A172 (cell line): Measurements from ENCODE around the gene NPIPB2. TPM values are rescaled to one million over a fixed set of nuclear protein-coding genes. Genes with fewer than 3 reads are reported as not detected.
"Not testable (repeated sequence)": the region's sequence is repeated elsewhere in the genome, so short reads cannot be mapped to it uniquely, and the experiment has no call there.

ENCODE experiments used
- DNase-seq: peaks from one replicate; pipeline ENCODE4 v3.0.0-alpha.2; 2015; ENCODE audit warnings: low spot score
- total RNA-seq: library from RNA; depleted of rRNA; stranded (reverse); fragments of >200 nt; shearing (Covaris generic); gene quantifications from 2 replicates; pipeline ENCODE4 v1.2.3, GENCODE V29; 2014; rRNA removed

NPIPB2 gene
- 5.1 TPM in 1 of 2 replicates, not detected in the other for total RNA-seq

DNA sequence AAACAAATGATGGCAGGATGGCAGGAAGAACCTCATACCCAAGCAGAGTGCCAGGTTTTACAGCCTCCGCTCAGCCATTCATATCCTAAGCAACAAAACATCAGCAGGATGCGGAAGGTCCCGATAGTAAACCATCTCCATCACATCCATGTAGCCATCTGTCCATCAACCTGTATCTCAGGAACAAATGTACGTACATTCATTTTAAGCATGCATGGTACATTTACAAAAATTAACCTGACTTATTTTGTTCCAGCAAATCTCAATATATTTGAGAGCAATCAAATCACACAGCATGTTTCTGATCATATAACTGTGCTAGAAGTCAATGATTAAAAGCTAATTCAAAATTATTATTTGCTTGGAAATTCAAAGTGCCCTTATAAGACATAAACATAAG is at the start of gene NPIPB2:
Gene NPIPB2, minus strand, starts transcription at position 101 of the 400 bp plus-strand sequence. Its CDS starts 0 bp downstream, at position 101.
- DNase-seq, result not testable (repeated sequence)

DNA sequence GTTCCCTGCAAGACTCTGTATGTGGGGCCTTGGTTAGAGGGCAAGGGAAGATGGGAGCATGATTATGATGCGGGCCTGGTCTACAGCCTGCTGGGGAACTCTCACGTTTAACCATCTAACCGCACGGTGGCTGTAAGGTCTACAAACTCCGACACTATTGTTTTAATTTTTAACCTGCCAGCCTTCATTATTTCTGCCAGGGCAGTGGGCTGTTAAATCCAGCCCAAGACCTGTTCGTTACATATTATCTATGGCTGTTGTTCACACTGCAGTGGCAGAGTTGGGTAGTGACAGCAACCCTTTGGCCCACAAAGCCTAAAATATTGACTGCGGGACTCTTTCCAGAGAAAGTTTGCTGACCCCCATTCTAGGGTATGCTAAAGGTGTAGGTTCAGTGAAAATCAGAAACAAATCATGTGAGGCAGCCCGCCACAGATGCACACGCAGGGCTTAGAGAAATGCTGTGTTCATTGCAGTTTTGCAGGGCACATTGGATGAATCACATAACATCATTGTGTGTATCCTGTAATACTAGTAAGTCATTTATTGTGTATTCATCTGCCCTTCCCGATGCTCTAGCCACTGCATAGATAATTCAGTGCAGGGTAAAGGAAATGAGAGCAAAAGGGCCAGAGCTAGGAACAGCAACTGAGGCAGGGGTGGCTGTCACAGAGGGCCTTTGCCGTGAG is 49.0 kb upstream of the NPIPB2 start:
- DNase-seq, result no peak

DNA sequence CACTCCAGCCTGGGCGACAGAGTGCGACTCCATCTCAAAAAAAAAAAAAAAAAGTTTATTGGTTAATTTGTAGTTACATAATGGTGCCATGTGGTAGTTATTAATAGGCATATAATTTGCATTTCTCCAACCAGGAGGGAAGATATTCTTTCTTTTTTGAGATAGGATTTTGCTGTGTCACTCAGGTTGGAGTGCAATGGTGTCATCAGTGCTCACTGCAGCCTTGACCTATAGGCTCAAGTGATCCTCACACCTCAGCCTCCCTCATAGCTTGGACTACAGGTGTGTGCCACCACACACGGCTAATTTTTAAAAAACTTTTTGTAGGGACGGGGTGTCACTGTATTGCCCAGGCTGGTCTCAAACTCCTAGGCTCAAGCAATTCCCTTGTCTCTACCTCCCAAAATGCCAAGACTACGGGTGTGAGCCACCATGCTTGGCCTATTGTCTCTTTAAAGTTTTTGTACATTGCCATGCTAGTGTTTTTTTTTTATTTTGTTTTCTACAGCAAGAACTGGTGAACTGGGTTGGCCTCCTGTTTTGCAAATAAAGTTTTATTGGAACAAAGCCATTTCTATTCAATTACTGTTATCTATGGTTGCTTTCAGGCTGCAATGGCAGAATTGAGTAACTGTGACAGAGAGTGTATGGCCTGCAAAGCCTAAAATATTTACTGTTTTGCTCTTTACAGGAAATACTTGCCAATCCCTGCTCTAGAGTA is 46.6 kb upstream of the NPIPB2 start:
- no peak for DNase-seq

DNA sequence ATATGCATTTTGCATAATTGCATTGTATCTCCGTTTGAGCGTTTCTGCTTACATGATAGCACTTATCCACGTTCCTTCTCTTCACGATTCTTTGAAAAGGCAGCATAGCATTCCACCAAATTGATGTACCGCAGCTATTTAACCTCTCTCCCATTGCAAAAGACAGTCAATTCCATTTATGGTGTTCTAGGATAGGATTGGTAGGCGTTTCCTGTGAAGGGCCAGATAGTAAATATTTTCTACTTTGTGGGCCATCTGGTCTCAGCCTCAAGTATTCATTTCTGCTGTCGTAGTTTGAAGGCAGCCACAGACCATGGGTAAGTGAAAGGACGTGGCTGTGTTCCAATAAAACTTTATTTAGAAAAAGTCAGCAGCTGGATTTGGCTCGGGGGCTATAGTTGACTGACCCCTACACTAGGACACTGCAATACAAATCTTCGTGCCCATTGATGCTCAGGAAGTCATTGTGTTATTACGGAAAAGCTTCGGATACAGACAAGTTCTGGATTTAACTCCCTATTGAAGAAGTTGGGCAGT is 44.7 kb upstream of the NPIPB2 start:
- no peak for DNase-seq

DNA sequence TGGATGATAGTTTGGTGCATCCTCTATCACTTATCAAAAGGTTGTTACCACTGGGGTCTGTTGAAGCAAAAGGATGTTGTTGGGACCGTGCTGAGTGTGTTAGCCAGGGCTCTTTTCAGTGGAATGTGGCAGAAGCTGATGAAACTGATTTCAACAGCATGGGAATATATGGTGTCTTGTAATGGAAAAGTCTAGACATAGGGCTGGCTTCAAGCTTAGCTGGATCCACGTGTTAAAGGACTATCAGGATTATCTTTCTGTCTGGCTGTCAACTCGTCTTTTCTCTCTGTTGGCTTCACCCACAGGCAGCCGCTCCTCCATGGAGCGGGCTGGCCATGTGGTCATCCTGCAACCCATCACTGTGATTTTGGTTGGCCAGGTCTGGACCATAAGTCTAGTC is 43.4 kb upstream of the NPIPB2 start:
- no peak for DNase-seq

DNA sequence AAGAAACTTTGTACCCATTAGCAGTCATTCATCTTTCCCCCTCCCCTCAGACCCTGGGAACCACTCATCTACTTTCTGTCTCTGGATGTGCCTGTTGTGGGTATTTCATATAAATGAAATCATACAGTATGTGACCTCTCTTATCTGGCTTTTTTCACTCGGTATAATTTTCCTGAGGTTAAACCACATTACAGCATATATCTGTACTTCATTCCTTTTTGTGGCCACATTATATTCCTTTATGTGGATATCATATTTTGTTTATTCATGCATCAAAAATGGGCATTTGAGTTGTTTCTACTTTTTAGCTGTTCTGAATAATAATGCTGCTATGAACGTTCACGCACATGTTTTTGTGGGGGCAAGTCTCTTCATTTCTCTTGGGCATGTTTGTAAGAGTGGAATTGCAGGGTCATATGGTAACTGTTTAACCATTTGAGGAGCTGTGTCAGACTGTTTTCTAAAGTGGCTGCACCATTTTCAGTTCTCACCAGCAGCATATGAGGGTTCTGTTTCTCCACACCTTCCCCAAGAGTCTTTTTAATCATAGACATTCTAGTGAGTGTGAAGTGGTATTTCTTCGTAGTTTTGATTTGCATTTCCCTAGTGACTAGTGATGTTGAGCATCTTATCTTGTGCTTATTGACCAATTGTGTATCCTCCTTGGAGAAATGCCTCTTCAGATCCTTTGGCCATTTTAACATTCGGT is 38.4 kb upstream of the NPIPB2 start:
- DNase-seq, result no peak

DNA sequence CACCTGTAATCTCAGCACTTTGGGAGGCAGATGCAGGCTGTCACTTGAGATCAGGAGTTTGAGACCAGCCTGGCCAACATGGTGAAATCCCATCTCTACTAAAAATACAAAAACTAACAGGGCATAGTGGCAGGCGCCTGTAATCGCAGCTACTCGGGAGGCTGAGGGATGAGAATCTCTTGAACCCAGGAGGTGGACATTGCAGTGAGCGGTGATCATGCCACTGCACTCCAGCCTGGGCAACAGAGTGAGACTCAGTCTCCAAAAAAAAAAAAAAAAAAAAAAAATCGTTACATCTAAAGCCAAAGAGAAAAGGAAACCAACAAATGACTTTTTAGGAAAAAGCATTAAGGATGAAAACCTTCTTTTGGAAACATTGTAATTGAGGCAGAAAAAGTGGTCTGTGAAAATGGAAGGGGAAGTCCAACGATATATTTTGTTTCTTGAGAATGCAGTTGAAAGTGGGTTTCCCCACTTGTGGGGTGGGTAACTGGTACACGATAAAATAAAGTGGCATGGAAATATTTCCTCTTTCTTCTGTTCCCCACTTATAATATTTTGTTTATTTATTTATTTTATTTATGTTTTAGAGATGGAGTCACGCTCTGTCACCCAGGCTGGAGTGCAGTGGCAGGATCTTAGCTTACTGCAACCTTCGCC is 37.3 kb upstream of the NPIPB2 start:
- DNase-seq, result no peak

DNA sequence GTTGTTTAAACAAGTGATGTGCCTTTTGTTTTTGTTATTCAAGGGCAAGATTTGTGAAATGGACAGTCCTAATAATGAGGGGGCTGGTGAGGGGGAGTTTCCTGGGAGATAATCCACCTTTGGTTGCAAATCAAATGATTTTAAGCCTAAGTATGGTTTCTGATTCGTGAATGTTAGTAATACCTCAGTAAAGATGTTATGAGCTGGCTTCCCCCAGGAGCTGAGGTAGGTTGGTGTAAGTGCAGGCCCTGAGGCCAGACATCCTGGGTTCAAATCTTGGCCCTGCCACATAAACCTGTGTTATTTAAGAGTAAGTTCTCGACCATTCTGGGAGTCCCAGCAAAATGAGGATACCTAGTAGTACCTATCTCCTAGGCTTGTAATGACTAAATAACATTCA is 36.2 kb upstream of the NPIPB2 start:
- DNase-seq, result no peak

DNA sequence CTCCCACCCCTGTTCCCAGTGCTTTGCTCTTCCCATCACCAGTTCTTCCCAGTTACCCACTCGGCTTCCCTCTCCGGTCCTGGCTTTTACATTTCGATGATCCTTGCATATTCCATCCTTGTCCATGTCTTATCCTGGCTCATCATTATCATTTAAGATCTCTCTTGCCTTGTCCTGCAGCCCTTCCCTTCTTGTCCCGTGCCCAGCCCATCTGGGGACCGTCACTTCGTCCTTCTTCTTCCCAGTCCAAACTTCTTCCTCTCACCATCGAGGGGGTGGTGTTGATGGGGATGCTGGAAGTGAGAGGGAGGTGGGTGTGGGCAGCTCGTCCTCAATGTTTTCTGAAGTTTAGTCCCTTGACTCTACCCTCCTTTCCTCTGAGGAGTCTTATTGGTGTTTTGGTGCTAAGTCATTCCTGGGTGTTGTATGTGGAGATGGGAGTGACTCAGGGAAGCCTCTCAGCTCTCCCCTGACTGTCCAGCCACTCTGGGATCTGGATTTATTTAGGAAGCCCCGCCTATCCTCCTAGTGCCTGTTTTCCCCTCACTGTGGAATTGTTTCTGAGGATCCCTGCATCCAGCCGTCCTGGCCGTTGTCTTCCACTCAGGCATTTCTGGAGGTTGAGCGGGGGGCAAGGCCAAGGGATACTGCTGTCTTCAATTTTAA is 35.7 kb upstream of the NPIPB2 start:
- DNase-seq, result peak; percentile 75

DNA sequence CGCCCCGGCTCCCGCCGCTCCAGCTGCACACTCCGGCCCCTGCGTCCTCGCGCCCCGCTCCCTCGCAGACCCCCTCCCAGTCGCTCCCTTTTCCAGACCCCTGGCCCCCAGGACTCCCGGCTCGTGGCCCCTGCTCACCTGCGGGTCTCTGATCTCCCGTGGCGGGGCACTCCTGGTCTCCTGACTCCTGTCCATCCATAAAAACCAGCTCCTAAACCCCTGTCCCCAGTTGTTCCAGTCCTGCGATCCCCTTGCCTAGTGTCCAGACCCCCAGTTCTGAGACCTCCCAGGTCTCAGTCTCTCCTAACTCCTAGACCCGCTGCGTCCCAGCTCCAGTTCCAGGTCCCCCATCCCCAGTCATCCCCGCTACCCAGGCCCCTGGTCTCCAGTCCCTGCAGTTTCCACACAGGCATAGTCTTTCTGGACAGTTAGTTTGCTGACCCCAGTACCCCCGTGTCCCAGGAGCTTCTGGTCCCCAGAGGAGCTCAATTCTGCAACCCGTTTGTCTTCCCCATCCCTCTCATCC is 35.1 kb upstream of the NPIPB2 start:
- no peak for DNase-seq

DNA sequence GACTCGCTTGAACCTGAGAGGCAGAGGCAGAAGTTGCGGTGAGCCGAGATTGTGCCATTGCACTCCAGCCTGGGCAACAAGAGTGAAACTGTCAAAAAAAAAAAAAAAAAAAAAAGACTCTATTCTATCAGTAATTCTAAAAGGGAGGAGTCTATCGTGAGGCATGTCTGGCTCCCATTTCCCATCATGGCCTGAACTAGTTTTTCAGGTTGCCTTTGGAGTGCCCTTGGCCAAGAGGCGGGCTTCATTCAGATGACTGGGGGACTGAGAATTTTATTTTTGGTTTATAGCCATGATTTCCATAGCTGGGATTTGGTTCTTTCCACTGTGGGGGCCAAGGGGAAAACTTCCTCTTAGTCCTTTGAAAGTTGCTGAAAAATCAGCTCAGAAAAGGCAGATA is 31.2 kb upstream of the NPIPB2 start:
- DNase-seq, result no peak

DNA sequence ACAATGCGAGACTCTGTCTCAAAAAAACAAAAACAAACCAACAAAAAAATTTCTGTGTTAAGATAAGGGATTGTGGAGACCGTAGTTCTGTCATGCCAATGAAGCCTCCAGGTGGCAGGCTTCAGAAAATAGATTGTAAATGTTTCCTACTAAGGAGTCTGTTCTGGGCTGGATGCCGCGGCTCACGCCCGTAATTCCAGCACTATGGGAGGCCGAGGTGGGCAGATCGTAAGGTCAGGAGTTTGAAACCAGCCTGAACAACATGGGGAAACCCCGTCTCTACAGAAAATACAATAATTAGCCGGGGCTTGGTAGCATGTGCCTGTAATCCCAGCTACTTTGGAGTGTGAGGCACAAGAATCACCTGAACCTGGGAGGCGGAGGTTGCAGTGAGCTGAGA is 30.3 kb upstream of the NPIPB2 start:
- no peak for DNase-seq

DNA sequence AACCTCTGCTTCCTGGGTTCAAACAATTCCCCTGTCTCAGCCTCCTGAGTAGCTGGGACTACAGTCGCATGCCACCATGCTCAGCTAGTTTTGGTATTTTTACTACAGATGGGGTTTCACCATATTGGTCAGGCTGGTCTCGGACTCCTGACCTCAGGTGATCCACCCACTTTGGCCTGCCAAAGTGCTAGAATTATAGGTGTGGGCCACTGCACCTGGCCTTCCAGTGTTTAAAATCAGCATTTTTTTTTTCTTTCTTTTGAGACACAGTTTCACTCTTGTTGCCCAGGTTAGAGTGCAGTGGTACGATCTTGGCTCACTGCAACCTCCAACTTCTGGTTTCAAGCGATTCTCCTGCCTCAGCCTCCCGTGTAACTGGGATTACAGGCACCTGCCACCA is 28.4 kb upstream of the NPIPB2 start:
- not testable (repeated sequence) for DNase-seq

DNA sequence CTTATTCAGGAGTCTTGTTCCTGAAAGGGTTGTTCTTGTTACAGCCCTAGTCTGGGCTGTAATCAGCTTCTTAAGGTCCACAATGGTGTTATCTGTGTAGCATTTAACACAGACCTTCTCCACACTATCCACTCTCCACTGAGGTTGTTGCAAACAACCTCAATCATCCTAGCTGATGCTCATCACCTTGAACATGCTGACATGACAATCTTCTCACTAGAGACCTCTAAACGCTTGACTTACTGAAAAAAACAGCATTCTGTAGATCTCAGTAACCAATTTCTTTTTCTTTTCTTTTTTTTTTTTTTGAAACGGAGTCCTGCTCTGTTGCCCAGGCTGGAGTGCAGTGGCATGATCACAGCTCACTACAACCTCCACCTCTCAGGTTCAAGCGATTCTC is 26.7 kb upstream of the NPIPB2 start:
- no peak for DNase-seq

DNA sequence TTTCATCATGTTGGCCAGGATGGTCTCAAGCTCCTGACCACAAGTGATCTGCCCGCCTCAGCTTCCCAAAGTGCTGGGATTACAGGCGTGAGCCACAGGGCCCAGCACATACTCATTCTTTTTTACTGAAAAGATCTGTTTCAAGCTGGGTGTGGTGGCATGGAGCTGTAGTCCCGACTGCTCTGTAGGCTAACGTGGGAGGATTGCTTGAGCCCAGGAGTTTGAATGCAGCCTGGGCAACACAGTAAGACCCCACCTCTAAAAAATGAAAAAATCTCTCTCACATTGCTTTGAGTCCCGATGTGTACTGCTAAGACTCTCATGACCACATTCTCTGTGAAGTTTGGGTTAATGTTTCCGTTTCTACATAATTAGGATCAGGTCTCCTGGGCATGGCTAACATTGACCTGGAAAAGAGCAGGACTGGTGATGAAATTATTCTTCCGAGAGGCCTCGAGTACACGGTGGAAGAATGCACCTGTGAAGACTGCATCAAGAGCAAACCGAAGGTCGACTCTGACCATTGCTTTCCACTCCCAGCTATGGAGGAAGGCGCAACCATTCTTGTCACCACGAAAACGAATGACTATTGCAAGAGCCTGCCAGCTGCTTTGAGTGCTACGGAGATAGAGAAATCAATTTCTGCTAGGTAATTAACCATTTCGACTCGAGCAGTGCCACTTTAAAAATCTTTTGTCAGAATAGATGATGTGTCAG is 25.5 kb upstream of the NPIPB2 start:
- no peak for DNase-seq

DNA sequence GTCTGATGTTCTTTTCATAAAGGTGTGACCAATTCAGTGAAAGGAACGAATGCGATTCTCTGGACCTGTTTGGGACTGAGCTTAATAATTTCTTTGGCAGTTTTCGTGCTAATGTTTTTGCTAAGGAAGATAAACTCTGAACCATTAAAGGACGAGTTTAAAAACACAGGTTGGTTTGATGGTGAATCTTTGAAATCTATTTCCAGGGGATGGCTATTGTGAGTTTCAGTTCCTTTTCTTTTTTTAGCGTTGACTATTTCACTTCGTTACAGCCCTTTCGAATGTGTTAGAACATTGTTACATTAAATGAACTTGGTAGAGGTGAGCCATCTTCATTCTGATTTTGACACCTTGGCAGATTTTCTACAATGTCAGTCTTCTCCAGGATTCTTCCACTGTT is 24.3 kb upstream of the NPIPB2 start:
- no peak for DNase-seq

DNA sequence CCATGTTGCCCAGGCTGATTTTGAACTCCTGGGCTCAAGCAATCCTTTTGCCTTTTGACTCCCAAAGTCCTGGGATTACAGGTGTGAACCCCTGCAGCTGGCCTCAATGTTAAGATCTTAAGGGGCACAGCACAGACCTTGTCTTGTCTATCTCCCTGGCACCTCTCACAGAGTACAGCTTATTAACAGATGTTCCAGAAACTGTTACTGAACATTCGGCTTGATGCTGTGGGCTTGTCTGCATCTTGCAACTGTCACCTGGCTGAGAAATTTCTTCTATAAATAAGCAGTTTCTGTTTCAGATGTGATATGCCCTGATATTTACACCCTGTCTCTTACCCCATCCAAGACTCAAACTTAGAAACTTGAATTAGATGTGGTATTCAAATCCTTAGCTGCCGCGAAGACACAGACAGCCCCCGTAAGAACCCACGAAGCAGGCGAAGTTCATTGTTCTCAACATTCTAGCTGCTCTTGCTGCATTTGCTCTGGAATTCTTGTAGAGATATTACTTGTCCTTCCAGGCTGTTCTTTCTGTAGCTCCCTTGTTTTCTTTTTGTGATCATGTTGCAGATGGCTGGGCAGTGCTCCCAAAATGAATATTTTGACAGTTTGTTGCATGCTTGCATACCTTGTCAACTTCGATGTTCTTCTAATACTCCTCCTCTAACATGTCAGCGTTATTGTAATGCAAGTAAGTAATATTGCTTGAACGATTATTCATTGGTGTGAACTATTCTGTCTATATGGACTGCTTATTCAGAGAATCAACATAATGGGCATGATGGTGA is 23.1 kb upstream of the NPIPB2 start, which contains the start of gene TNFRSF17:
Gene TNFRSF17, plus strand, starts transcription at position 450 of the 791 bp plus-strand sequence. Its CDS starts 115 bp downstream, at position 565.
- DNase-seq, result no peak

DNA sequence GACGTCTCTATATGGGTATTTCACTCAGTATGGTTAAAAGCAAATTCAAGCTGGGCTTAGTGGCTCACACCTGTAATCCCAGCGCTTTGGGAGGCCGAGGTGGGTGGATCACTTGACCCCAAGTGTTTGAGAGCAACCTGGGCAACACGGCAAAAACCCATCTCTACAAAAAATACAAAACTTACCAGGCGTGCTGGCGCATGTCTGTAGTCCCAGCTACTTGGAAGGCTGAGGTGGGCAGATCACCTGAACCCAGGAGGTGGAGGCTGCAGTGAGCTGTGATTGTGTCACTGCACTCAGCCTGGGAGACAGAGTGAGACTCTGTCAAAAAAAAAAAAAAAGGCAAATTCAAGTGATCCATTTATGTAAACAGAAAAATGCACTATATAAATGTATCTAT is 21.9 kb upstream of the NPIPB2 start:
- DNase-seq, result no peak

DNA sequence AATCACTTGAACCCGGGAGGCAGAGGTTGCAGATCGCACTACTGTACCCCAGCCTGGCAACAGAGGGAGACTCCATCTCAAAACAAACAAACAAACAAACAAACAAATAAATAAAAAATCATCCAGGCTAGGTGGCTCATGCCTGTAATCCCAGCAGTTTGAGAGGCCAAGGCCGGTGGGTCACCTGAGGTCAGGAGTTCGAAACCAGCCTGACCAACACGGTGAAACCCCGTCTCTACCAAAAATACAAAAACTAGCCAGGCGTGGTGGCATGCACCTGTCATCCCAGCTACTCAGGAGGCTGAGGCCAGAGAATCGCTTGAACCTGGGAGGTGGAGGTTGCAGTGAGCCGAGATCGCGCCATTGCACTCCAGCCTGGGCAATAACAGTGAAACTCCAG is 21.1 kb upstream of the NPIPB2 start:
- not testable (repeated sequence) for DNase-seq
